Inferior parietal cortex (tissue), 1 donor: Measurements from ENCODE around the gene CARD14.

Source experiments
- DNase-seq: peaks from one replicate; pipeline ENCODE4 v3.0.0-alpha.2; 2016; ENCODE audit errors: extremely low spot score

CARD14 gene

DNA sequence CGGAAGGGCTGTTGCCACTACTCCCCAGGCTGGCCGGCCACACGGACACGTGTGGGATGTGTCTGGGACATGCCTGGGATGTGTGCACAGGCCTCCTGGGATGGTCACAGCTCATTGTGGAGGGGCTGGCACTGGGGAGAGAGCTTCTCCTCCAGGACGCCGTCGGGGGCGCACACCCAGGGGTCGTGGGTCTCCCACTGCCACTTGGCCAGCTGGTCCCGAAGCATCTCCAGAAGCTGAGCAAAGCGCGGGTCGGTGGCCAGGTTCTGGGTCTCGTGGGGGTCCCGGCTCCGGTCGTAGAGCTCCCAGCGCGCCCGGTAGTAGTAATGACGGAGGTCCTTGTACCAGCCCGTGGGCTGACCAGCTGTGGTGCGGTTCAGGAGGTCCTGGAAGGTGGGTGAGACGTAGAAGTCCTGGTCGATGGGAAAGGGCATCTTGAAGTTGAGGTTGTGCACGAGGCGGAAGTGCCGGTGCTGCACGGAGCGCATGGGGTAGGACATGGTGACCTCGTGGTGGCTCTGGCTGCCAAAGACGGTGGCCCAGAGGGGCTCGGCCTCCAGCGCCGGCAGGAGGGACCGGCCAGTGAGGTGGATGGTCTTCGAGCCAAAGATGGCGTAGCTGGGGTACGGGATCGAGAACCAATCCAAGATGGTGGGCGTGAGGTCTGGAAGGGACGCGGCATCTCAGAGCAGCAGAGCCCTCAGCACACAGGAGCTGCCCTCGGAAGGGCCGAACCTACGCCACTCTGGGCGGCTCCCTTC is 40.7 kb downstream of the CARD14 start:
- no peak for DNase-seq

DNA sequence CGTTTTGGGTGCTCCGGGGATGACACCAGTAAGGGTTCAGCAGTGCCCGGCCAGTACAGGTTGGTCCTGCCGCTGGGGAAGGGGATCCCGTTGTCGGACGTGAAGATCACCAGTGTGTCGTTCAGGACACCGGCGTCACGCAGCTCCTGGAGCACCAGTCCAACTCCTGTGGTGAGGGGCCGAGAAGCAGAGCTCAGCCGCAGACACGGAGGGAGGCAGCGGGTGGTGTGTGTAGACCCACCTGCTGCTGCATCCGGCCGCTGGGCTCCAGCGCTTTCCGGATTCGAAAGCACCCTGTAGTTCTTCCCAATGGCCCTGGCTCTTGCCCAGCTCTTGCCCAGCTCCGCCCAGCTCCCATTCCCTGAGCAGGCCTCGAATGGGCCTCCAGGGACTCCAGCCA is 42.3 kb downstream of the CARD14 start:
- DNase-seq, result no peak

GRCh38 chr17:80212511-80212910 is 42.7 kb downstream of the CARD14 start:
- DNase-seq, result no peak

DNA sequence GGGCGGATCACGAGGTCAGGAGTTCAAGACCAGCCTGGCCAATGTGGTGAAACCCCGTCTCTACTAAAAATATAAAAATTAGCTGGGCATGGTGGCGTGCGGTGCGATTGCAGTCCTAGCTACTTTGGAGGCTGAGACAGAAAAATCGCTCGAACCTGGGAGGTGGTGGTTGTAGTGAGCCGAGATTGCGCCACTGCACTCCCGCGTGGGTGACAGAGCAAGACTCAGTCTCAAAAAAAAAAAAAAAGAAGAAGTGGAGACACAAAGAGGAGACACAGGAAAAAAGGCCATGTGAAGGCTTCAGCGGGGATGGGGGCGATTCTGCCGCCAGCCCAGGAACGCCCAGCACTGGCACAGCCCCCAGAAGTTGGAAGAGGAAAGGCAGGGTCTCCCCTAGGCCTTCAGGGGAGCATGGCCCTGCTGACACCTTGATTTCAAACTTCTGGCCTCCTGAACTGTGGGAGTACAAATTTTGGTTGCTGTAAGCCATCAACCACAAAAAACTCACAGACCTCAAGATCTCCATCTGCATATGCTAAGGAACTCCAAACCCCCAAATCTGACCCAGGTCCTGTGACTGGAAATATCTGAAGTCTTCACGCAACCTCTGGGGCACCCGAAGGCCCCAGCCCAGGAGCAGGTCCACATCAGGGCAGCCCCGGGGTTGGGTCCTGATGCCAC is 43.3 kb downstream of the CARD14 start:
- DNase-seq, result no peak

DNA sequence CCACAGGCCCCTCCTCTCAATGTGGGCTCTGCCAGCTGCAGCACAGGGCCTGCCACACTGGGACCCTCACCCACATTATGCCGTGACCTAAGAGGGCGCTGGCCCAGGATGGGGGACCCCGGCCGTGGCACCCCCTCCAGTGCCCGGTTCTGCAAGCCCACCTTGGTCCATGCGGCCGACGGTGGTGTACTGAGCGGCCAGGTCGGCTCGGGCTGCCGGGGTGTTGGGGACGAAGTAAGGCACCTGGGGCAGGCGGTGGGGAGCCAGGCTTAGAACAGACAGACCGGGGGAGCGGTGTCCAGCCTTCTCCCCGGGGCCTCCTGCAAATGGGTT is 43.8 kb downstream of the CARD14 start:
- DNase-seq, result no peak

GRCh38 chr17:80214012-80214877 is 44.4 kb downstream of the CARD14 start:
- no peak for DNase-seq

DNA sequence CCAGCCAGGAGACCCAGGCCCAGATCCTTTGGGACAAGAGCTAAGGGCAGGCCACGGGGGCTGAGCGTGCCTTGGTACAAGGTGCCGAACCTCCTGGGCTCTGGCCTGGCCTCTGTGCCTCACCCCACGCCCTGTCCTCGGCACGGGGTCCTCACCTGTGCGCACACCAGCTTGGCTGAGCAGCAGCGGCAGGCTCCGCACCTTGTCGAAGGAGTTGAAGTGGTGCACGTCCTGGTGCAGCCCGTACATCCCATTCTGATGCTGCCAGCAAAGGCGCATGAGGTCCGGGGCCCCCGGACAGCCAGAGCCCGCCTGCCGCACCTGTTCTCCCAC is 45.0 kb downstream of the CARD14 start:
- no peak for DNase-seq

GRCh38 chr17:80216473-80217456 is 46.9 kb downstream of the CARD14 start:
- no peak for DNase-seq

DNA sequence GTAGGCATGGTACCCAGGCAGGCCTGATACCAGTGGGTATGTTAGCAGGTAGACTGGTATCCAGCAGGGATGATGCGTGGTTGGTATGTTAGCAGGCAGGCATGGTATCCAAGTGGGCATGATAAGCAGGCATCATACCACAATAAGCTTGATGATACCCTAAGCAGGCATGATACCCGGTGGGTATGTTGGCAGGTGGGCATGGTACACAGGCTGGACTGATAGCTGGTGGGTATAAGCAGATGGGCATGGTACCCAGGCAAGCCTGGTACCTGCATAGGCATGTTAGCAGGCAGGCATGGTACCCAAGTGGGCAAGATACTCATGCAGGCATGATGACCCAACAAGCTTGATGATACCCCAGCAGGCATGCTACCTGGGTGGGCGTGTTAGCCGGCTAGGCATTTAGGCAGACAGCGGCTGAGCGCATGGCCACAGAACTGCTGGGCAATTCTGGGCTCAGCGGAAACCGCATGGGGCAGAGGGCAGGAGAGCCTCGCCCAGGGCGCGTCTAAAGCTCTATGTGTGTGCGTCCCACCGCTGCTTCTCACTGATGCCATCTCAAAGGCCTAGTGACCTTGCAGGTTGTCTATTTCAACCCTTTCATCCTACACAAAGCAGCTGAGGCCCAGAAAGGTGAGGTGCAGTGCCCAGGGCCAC is 48.0 kb downstream of the CARD14 start:
- DNase-seq, result no peak

- no peak for DNase-seq
These were observed 48.6 kb downstream of the CARD14 start for GRCh38 chr17:80218391-80218790.

- DNase-seq, result peak; percentile 36
These were observed 49.4 kb downstream of the CARD14 start for GRCh38 chr17:80219013-80219762.

DNA sequence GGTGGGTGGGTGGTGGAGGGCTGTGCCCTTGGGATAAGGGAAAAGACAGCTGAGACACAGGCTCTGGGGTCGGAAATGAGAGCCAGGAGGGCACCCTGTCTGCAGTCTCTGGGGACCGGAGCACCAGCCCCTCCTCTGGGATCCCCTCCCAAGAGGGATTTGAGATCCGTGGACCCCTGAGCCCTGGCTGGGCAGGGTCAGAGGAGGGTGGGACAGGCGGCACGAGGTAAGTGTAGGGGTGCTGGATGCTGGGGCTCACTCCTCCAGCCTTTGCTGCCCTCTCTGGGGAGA is 49.9 kb downstream of the CARD14 start:
- no peak for DNase-seq

DNA sequence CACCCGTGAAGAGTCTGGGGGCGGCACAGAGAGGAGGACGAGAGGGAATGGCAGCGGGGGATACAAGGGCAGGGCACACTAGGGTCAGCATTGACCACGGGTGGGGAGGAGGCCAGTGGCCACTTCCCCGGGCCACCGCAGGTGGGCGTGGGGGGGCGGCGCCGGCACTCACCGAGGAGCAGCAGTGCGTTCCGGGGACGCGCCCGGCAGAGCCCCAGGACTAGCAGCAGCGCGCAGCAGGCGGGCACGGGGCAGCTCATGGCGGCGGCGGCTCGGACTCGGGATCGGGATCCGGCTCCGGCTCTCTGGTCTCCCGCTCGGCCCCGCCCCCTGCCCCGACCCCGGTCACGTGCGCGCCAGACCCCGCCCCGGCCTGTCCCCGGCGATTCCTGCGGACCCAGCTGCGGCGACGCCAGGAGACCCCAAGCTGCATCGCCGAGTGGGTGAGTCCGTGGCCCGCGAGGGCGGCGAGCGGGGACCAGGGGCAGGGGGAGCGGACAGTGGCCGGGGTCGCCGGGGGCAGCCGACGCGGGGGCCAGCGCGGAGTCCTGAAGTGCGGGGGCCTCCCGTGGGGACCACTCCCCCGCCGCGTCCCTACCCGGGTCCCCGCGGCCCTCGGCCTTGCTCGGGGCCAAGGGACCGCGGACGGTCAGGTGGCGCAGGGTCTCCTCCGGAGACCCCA is 50.4 kb downstream of the CARD14 start, which contains the start of the genes SGSH and SLC26A11:
Gene SGSH (minus strand): TSS at position 280 of the 682 bp plus-strand sequence. CDS start 20 bp downstream, at position 260.
Gene SLC26A11 (plus strand): TSS at position 374 of the 682 bp plus-strand sequence. CDS start 1,134 bp downstream, outside the sequence.
- peak; percentile 8 for DNase-seq

DNA sequence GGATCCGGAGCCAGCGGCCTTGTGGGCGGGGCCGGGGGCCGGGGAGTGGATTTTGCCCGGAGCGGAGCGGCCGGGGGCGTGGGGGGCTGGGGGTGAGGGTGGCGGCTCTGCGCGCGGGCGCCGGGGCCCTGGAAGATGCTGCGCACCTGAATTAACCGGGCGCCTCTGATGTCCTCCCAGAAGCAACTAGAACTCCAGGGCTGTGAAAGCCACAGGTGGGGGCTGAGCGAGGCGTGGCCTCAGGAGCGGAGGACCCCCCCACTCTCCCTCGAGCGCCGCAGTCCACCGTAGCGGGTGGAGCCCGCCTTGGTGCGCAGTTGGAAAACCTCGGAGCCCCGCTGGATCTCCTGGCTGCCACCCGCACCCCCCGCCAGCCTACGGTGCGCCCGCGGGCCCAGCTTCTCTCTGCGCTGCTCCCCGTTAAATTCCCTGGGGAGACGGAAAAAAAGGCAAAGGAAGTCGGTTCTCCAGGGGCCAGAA is 50.9 kb downstream of the CARD14 start:
- DNase-seq, result peak; percentile 15

GRCh38 chr17:80221351-80222105 is 51.7 kb downstream of the CARD14 start:
- DNase-seq, result no peak

GRCh38 chr17:80222376-80223141 is 52.7 kb downstream of the CARD14 start:
- no peak for DNase-seq

GRCh38 chr17:80223142-80223815 is 53.4 kb downstream of the CARD14 start:
- DNase-seq, result no peak
